Measurements from ENCODE around the gene C1orf167.

- TF ChIP-seq YY1 (IDR thresholded peaks at IDR 0.05) (no peak), ZBTB33 (IDR thresholded peaks at IDR 0.05) (no peak)
- TF ChIP-seq, protein P1, sequence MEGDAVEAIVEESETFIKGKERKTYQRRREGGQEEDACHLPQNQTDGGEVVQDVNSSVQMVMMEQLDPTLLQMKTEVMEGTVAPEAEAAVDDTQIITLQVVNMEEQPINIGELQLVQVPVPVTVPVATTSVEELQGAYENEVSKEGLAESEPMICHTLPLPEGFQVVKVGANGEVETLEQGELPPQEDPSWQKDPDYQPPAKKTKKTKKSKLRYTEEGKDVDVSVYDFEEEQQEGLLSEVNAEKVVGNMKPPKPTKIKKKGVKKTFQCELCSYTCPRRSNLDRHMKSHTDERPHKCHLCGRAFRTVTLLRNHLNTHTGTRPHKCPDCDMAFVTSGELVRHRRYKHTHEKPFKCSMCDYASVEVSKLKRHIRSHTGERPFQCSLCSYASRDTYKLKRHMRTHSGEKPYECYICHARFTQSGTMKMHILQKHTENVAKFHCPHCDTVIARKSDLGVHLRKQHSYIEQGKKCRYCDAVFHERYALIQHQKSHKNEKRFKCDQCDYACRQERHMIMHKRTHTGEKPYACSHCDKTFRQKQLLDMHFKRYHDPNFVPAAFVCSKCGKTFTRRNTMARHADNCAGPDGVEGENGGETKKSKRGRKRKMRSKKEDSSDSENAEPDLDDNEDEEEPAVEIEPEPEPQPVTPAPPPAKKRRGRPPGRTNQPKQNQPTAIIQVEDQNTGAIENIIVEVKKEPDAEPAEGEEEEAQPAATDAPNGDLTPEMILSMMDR (IDR thresholded peaks at IDR 0.05; ENCODE audit: low read depth, low read length, missing input control), result no peak
Observed at GRCh38 chr1:11828511-11828910, 66.5 kb downstream of the C1orf167 start.
